ENCODE results near the gene DNAH12.
"Not testable (repeated sequence)": the region's sequence is repeated elsewhere in the genome, so short reads cannot be mapped to it uniquely, and the experiment has no call there.

The DNAH12 gene

GRCh38 chr3:57331078-57331610, 213.0 kb downstream of the DNAH12 start:
- no peak for DNase-seq (ENCODE audit: extremely low read depth in 1 of 2, low read depth in 1 of 2)

DNA sequence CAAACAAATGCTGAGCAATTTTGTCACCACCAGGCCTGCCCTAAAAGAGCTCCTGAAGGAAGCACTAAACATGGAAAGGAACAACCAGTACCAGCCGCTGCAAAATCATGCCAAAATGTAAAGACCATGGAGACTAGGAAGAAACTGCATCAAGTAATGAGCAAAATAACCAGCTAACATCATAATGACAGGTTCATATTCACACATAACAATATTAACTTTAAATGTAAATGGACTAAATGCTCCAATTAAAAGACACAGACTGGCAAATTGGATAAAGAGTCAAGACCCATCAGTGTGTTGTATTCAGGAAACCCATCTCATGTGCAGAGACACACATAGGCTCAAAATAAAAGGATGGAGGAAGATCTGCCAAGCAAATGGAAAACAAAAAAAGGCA, 217.6 kb downstream of the DNAH12 start:
- not testable (repeated sequence) for DNase-seq (ENCODE audit: extremely low read depth in 1 of 2, low read depth in 1 of 2)

- no peak for DNase-seq (ENCODE audit: extremely low read depth in 1 of 2, low read depth in 1 of 2)
These were observed 229.9 kb downstream of the DNAH12 start for GRCh38 chr3:57314204-57314603.

- DNase-seq (ENCODE audit: extremely low read depth in 1 of 2, low read depth in 1 of 2), result no peak
These were observed 234.3 kb downstream of the DNAH12 start for GRCh38 chr3:57309769-57310360.

DNA sequence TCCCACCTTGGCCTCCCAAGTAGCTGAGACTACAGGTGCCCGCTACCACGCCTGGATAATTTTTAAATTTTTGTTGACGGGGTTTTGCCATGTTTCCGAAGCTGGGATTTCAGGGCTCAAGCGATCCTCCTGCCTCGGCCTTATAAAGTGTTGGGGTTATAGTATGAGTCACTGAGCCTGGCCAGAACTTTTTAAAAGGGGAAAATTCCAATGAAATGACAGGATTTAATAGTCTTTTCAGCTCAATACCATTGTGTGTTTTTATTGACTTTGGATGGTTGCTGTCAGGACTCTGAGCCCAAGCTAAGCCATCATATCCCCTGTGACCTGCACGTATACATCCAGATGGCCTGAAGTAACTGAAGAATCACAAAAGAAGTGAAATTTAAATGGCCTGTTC, 240.6 kb downstream of the DNAH12 start:
- not testable (repeated sequence) for DNase-seq (ENCODE audit: extremely low read depth in 1 of 2, low read depth in 1 of 2)

DNA sequence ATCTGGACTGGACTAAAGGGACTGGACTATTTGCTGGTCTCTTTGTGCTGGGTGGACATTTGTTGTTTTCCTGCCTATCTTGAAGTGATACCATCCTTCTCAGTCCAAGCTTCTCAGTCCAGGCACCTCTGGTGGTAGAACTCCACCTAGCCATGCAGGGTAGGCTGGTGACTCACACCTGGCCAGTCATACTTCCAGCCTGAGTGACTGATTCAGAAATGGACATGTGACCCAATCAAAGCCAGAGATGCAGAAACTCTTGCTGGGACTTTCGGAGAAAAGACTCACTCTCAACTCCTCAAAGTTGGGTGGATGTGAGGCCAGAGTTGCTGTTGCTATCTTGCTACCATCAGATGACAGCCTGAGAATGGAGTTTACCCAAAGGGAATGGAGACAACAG, 246.1 kb downstream of the DNAH12 start:
- no peak for DNase-seq (ENCODE audit: extremely low read depth in 1 of 2, low read depth in 1 of 2)

GRCh38 chr3:57292897-57293526, 251.1 kb downstream of the DNAH12 start:
- DNase-seq (ENCODE audit: extremely low read depth in 1 of 2, low read depth in 1 of 2), result no peak

GRCh38 chr3:57292159-57292896, 251.8 kb downstream of the DNAH12 start, which contains the start of gene ASB14:
TSS of gene ASB14 (minus strand) at chr3:57292685. CDS start at chr3:57292033, 652 bp downstream.
- DNase-seq (ENCODE audit: extremely low read depth in 1 of 2, low read depth in 1 of 2), result no peak

- DNase-seq (ENCODE audit: extremely low read depth in 1 of 2, low read depth in 1 of 2), result no peak
These were observed 255.7 kb downstream of the DNAH12 start for GRCh38 chr3:57288403-57288802.

DNA sequence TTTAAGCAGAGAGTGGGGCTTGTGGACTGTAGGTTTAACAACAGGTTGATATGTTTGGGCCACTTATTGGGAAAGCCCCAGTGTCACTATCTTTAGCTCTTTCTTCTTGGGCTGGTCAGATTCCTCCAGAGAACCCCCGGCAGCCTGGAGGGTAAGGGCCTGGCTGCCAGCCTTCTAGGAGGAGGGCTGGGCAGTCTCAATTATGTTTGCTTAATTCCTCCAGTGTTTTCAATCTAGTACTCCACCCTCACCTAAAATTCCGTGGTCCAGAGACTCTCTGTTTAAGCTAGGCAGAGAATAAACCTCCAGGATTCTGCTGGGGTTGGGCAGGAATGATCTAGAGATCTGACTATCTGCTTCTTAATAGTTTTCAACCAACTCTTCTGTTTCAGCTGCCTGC, 256.9 kb downstream of the DNAH12 start:
- no peak for DNase-seq (ENCODE audit: extremely low read depth in 1 of 2, low read depth in 1 of 2)

- no peak for DNase-seq (ENCODE audit: extremely low read depth in 1 of 2, low read depth in 1 of 2)
These were observed 260.8 kb downstream of the DNAH12 start for GRCh38 chr3:57283334-57283733.

- no peak for DNase-seq (ENCODE audit: extremely low read depth in 1 of 2, low read depth in 1 of 2)
These were observed 262.4 kb downstream of the DNAH12 start for GRCh38 chr3:57281715-57282114.

DNA sequence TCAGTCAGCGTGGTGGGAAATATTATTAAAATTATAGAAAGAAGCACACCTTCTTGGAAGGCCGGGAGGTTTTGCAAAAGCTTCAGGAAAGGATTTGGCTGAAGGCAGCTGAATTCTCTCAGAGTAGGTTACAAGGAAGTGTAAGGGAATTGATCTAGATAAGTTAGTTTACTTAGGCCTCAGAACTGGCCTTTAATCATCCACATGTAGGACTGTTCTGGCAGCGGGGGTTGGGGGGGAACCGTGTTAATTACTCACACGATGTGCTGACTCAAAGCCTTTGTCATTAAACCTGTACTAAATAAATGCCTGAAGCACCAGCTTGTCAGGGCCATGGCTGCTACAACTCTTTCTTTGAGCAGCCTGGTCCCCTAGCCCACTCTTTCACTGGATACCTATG, 264.5 kb downstream of the DNAH12 start:
- DNase-seq (ENCODE audit: extremely low read depth in 1 of 2, low read depth in 1 of 2), result no peak

DNA sequence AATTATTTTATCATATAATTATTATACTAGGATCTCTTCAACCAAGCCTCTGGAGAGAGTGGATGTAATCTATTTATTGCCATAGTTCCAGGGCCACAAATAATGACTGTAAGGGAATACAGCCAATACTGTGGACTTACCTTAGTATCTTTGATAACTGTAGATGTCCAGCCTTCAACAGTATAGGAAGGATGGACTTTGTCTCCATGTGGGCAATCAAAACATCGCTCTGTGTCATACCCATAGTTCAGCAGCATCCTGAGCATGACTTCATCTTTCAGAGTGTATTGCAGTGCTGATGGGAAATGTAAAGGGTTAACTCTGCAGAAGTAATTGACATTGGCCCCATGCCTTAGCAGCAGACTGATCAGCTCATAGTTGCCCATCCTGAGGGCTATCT, 265.9 kb downstream of the DNAH12 start:
- no peak for DNase-seq (ENCODE audit: extremely low read depth in 1 of 2, low read depth in 1 of 2)

DNA sequence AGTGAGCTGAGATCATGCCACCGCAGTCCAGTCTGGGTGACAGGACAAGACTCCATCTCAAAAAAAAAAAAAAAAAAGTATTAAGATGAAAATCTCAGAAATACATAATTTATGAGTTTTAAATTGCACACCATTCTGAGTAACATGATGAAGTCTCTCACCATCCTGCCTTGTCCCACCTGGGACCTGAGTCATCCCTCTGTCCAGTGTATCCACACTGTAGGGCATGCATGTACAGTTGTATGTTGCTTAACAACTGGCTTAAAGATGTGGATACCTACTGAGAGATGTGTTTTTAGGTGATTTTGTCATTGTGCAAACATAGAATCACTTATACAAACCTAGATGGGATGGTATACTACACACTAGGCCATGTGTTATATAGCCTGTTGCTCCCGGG, 268.8 kb downstream of the DNAH12 start:
- DNase-seq (ENCODE audit: extremely low read depth in 1 of 2, low read depth in 1 of 2), result no peak

DNA sequence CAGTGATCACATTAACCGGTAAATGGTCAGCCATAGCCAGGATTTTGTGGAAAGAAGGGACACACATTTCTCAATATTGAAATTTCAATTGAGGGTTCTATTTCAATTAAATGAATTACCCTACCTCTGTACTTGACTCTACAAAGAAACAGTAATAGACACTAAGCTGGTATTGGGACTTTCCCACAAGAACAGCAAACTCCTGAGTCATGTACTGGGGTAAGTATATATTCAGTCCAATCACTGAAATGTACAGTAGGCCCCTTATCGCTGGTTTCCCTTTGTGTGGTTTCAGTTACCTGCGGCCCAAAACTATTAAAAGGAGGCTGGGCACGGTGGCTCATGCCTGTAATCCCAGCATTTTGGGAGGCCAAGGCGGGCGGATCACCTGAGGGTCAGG, 269.3 kb downstream of the DNAH12 start:
- no peak for DNase-seq (ENCODE audit: extremely low read depth in 1 of 2, low read depth in 1 of 2)

DNA sequence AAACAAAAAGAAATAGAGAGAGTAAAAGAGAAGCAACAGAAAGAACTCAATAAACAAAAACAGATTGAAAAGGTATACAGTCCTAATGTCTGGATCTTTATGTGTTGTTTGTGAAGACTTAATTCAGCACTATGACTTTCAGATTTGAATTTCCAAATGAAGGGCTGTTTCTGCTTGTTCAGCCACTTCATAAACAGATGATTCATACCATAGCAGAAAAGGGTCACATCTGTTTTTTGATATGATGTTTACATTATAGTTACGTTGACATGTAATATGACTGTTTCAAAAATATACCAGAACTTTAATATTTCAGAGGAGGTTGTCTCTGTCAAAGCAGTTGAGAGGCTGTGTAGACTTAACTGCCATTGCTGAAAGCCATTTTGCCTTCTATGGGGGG, 275.7 kb downstream of the DNAH12 start:
- no peak for DNase-seq (ENCODE audit: extremely low read depth in 1 of 2, low read depth in 1 of 2)

DNA sequence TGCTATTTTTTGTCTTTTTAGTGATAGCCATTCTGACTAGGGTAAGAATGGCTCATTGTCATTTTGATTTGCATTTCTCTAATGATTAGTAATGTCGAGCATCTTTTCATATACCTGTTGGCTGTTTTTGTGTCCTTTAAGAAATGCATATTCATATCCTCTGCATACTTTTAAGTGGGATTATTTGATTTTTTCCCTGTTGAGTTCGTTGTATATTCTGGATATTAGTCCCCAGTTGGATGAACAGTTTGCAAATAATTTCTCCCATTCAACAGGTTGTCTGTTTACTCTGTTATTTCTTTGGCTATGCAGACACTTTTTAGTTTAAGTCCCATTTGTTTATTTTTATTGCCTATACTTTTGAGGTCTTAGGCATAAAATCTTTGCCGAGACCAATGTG, 282.2 kb downstream of the DNAH12 start:
- DNase-seq (ENCODE audit: extremely low read depth in 1 of 2, low read depth in 1 of 2), result no peak

DNA sequence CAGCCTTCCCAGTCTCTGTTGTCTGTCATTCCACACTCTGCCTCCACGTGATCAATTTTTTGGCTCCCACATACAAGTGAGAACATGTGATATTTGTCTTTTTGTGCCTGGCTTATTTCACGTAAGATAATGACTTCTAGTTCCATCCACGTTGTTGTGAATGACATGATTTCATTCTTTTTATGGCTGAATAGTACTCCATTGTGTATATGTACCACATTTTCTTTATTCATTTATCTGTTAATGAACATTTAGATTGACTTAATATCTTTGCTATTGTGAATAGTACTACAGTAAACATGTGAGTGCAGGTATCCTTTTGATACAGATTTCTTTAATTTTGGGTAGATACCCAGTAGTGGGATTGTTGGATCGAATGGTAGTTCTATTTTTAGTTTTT, 283.0 kb downstream of the DNAH12 start:
- no peak for DNase-seq (ENCODE audit: extremely low read depth in 1 of 2, low read depth in 1 of 2)

GRCh38 chr3:57257678-57258077, 286.5 kb downstream of the DNAH12 start:
- no peak for DNase-seq (ENCODE audit: extremely low read depth in 1 of 2, low read depth in 1 of 2)

DNA sequence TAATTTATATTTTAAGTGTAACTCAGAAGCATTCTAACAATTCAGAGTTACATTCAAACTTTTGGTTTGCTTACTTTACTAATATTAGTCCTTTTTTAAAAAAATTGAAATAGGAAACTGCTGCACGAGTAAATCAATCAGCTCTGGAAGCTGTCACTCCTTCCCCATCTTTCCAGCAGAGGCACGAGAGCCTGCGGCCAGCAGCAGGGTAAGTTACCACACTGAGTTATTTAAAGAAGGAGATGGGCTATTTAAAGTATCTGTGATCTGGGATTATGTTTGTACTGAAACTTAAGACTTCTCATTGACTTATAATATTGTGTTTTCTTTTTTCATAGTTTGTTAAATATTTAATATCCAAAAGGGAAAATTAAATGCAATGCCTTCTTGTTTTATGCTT, 287.3 kb downstream of the DNAH12 start:
- DNase-seq (ENCODE audit: extremely low read depth in 1 of 2, low read depth in 1 of 2), result no peak

- no peak for DNase-seq (ENCODE audit: extremely low read depth in 1 of 2, low read depth in 1 of 2)
These were observed 291.7 kb downstream of the DNAH12 start for GRCh38 chr3:57252404-57252803.

All from activated CD8-positive, alpha-beta memory T cell treated with anti-CD3 and anti-CD28 coated beads for 1 hour (primary cell).